GM12865 (cell line): ENCODE results near the gene PTGR1.
A peak's percentile ranks its signal among the peaks of the same experiment; 100 is the strongest.
"Not testable (repeated sequence)": the region's sequence is repeated elsewhere in the genome, so short reads cannot be mapped to it uniquely, and the experiment has no call there.

ENCODE experiments used
- DNase-seq: peaks from one replicate; pipeline ENCODE4 v3.0.0; 2010; ENCODE audit warnings: low read depth
- H3K4me3 ChIP-seq: 2 replicates; pipeline ENCODE4 v1.5.1; 2011; ENCODE audit warnings: mild to moderate bottlenecking, low read depth, low read length, control low read depth
- TF ChIP-seq, protein P1 (sequence below): IDR thresholded peaks from 2 replicates; pipeline ENCODE4 v1.5.1; 2011; ENCODE audit warnings: low read length, control low read depth, low read depth, inconsistent platforms; ENCODE audit not compliant: insufficient read depth; ENCODE audit errors: missing control alignments

PTGR1 gene

GRCh38 chr9:111630182-111630963 lies 30.9 kb upstream of the PTGR1 start:
- TF ChIP-seq, protein P1, sequence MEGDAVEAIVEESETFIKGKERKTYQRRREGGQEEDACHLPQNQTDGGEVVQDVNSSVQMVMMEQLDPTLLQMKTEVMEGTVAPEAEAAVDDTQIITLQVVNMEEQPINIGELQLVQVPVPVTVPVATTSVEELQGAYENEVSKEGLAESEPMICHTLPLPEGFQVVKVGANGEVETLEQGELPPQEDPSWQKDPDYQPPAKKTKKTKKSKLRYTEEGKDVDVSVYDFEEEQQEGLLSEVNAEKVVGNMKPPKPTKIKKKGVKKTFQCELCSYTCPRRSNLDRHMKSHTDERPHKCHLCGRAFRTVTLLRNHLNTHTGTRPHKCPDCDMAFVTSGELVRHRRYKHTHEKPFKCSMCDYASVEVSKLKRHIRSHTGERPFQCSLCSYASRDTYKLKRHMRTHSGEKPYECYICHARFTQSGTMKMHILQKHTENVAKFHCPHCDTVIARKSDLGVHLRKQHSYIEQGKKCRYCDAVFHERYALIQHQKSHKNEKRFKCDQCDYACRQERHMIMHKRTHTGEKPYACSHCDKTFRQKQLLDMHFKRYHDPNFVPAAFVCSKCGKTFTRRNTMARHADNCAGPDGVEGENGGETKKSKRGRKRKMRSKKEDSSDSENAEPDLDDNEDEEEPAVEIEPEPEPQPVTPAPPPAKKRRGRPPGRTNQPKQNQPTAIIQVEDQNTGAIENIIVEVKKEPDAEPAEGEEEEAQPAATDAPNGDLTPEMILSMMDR, result no peak
- no peak for DNase-seq
- H3K4me3 ChIP-seq, result peak overlapping the region; percentile 61

GRCh38 chr9:111628411-111628810 lies 29.0 kb upstream of the PTGR1 start:
- no peak for DNase-seq
- no peak overlapping the region for H3K4me3 ChIP-seq
- TF ChIP-seq, protein P1, result no peak

DNA sequence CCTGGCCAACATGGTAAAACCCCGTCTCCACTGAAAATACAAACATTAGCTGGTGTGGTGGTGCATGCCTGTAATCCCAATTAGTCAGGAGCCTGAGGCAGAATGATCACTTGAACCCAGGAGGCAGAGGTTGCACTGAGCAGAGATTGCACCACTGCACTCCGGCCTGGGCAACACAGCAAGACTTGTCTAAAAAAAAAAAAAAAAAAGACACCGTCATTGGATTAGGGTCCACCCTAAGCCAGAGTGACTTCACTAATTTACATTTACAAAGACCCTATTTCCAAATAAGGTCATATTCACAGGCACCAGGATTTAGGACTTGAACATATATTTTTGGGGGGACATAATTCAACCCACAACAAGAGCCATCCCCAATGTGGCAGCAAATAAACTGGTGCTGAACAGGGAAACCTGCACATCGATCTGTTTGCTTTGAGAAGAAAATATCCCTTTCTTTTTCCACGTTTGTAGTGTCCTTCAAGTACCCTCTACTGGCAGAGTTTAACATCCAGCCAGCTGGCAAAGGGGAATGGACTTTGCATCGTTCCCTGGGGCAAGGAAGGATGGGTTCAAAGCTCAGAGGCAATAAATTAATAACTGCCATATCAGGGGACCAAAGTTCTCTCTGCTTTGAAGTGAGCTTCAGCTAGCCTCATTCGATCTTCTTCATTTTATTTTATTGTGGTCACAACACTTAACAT lies 28.0 kb upstream of the PTGR1 start:
- no peak overlapping the region for H3K4me3 ChIP-seq
- no peak for DNase-seq
- TF ChIP-seq, protein P1, result no peak

GRCh38 chr9:111622626-111623025 lies 23.2 kb upstream of the PTGR1 start:
- DNase-seq, result no peak
- H3K4me3 ChIP-seq, result no peak overlapping the region
- TF ChIP-seq, protein P1, result no peak

GRCh38 chr9:111621895-111622480 lies 22.5 kb upstream of the PTGR1 start:
- TF ChIP-seq, protein P1, result peak; percentile 93
- H3K4me3 ChIP-seq, result no peak overlapping the region
- DNase-seq, result peak; percentile 42

DNA sequence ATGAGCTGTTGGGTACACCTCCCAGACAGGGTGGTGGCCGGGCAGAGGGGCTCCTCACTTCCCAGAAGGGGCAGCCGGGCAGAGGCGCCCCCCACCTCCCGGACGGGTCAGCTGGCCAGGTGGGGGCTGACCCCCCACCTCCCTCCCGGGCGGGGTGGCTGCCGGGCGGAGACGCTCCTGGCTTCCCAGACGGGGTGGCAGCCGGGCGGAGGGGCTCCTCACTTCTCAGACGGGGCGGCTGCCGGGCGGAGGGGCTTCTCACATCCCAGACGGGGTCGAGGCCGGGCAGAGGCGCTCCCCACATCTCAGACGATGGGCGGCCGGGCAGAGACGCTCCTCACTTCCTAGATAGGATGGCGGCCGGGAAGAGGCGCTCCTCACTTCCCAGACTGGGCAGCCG lies 17.9 kb upstream of the PTGR1 start:
- DNase-seq, H3K4me3 ChIP-seq: not testable (repeated sequence)

- DNase-seq, result no peak
- no peak overlapping the region for H3K4me3 ChIP-seq
- TF ChIP-seq, protein P1, result no peak
These were observed 16.5 kb upstream of the PTGR1 start for GRCh38 chr9:111615928-111616327.
